SK-N-SH treated with all-trans-retinoic acid at 6 μM for 48 hours (cell line): ENCODE results near the gene CCDC102B.

ENCODE experiments used
- ATAC-seq: fragments of 200-7000 bp; cut with Tn5 transposase; 3 replicates; pipeline ENCODE4 v1.9.1; 2020; ENCODE audit warnings: mild to moderate bottlenecking, moderate library complexity
- ARNTL ChIP-seq: fragments of 450-650 bp; formaldehyde crosslinking; IDR thresholded peaks from 2 replicates; pipeline ENCODE4 v1.5.0; 2020; ENCODE audit warnings: low read depth, mild to moderate bottlenecking, moderate library complexity, borderline replicate concordance
- BACH2 ChIP-seq: fragments of 250-450 bp; sonication (Bioruptor Pico); IDR thresholded peaks from 2 replicates; pipeline ENCODE4 v1.9.0; 2021; ENCODE audit warnings: mild to moderate bottlenecking, borderline replicate concordance
- CSDC2 ChIP-seq: fragments of 250-450 bp; sonication (Bioruptor Pico); IDR thresholded peaks from 2 replicates; pipeline ENCODE4 v1.5.0; 2020; ENCODE audit warnings: mild to moderate bottlenecking, moderate library complexity
- CSRNP3 ChIP-seq: fragments of 250-450 bp; sonication (Bioruptor Pico); IDR thresholded peaks from 2 replicates; pipeline ENCODE4 v1.5.1; 2021; ENCODE audit warnings: mild to moderate bottlenecking, moderate library complexity
- ESRRG ChIP-seq: fragments of 250-450 bp; sonication (Bioruptor Pico); IDR thresholded peaks from 2 replicates; pipeline ENCODE4 v1.6.1; 2021; ENCODE audit warnings: mild to moderate bottlenecking
- GLIS3 ChIP-seq: fragments of 250-450 bp; sonication (Bioruptor Pico); IDR thresholded peaks from 2 replicates; pipeline ENCODE4 v1.5.0; 2020; ENCODE audit warnings: mild to moderate bottlenecking, moderate library complexity
- ISL1 ChIP-seq: fragments of 250-450 bp; sonication (Bioruptor Pico); IDR thresholded peaks from 2 replicates; pipeline ENCODE4 v2.1.2; 2022; ENCODE audit warnings: mild to moderate bottlenecking, moderate library complexity
- OSR1 ChIP-seq: fragments of 250-450 bp; sonication (Bioruptor Pico); IDR thresholded peaks from 2 replicates; pipeline ENCODE4 v1.8.0; 2022; ENCODE audit warnings: moderate library complexity, mild to moderate bottlenecking, inconsistent platforms
- PATZ1 ChIP-seq: fragments of 250-450 bp; sonication (Bioruptor Pico); IDR thresholded peaks from 2 replicates; pipeline ENCODE4 v1.8.0; 2020; ENCODE audit warnings: mild to moderate bottlenecking, moderate library complexity, borderline replicate concordance
- POU6F1 ChIP-seq: fragments of 250-450 bp; sonication (Bioruptor Pico); IDR thresholded peaks from 2 replicates; pipeline ENCODE4 v1.8.0; 2021; ENCODE audit warnings: low read depth, mild to moderate bottlenecking, moderate library complexity, borderline replicate concordance
- PPARA ChIP-seq: fragments of 250-450 bp; sonication (Bioruptor Pico); IDR thresholded peaks from 2 replicates; pipeline ENCODE4 v1.5.0; 2020; ENCODE audit warnings: mild to moderate bottlenecking, borderline replicate concordance
- RARB ChIP-seq: fragments of 250-450 bp; sonication (Bioruptor Pico); IDR thresholded peaks from 2 replicates; pipeline ENCODE4 v1.8.0; 2021; ENCODE audit warnings: mild to moderate bottlenecking, moderate library complexity
- SNAI2 ChIP-seq: fragments of 250-450 bp; sonication (Bioruptor Pico); IDR thresholded peaks from 2 replicates; pipeline ENCODE4 v1.5.0; 2020; ENCODE audit warnings: mild to moderate bottlenecking, moderate library complexity
- TCF4 ChIP-seq: fragments of 250-450 bp; sonication (Bioruptor Pico); IDR thresholded peaks from 2 replicates; pipeline ENCODE4 v1.8.0; 2021; ENCODE audit warnings: mild to moderate bottlenecking, moderate library complexity, borderline replicate concordance
- TOX ChIP-seq: fragments of 250-450 bp; sonication (Bioruptor Pico); IDR thresholded peaks from 2 replicates; pipeline ENCODE4 v1.8.0; 2021; ENCODE audit warnings: mild to moderate bottlenecking, moderate library complexity, borderline replicate concordance
- ZFP3 ChIP-seq: fragments of 250-450 bp; sonication (Bioruptor Pico); IDR thresholded peaks from 2 replicates; pipeline ENCODE4 v1.5.0; 2020; ENCODE audit warnings: mild to moderate bottlenecking, moderate library complexity
- ZFP30 ChIP-seq: fragments of 450-650 bp; formaldehyde crosslinking; IDR thresholded peaks from 2 replicates; pipeline ENCODE4 v1.5.0; 2022; ENCODE audit warnings: mild to moderate bottlenecking, moderate library complexity
- ZNF565 ChIP-seq: fragments of 450-650 bp; formaldehyde crosslinking; conservative IDR thresholded peaks from 2 replicates; pipeline ENCODE4 v1.5.0; 2020; ENCODE audit warnings: low read depth, mild to moderate bottlenecking, moderate library complexity
- ZNF70 ChIP-seq: fragments of 450-650 bp; formaldehyde crosslinking; IDR thresholded peaks from 2 replicates; pipeline ENCODE4 v1.5.0; 2020; ENCODE audit warnings: mild to moderate bottlenecking, moderate library complexity
- ZNF8 ChIP-seq: fragments of 450-650 bp; formaldehyde crosslinking; IDR thresholded peaks from 2 replicates; pipeline ENCODE4 v1.5.0; 2020; ENCODE audit warnings: mild to moderate bottlenecking, moderate library complexity
- TF ChIP-seq, protein P1 (sequence below): fragments of 250-450 bp; sonication (Bioruptor Pico); IDR thresholded peaks from 2 replicates; pipeline ENCODE4 v1.5.0; 2020; ENCODE audit warnings: mild to moderate bottlenecking, moderate library complexity

Gene CCDC102B

GRCh38 chr18:68759308-68759707, 38.6 kb upstream of the CCDC102B start:
- ATAC-seq: no peak
- no peak for TF ChIP-seq GLIS3 (CRISPR knock-in tag)
- TF ChIP-seq RARB (CRISPR knock-in tag): no peak
- TF ChIP-seq TOX (CRISPR knock-in tag): no peak
- no peak for TF ChIP-seq ZFP3 (CRISPR knock-in tag)
- TF ChIP-seq PPARA (CRISPR knock-in tag): no peak
- TF ChIP-seq ZNF8 (CRISPR knock-in tag): no peak
- TF ChIP-seq CSDC2: no peak

- ATAC-seq: no peak
- no peak for TF ChIP-seq BACH2 (CRISPR knock-in tag)
- no peak for TF ChIP-seq CSDC2
- TF ChIP-seq CSRNP3: no peak
- no peak for TF ChIP-seq SNAI2 (CRISPR knock-in tag)
- no peak for TF ChIP-seq TOX (CRISPR knock-in tag)
- no peak for TF ChIP-seq ZFP30
- no peak for TF ChIP-seq GLIS3 (CRISPR knock-in tag)
- no peak for TF ChIP-seq RARB (CRISPR knock-in tag)
- TF ChIP-seq ISL1 (CRISPR knock-in tag): no peak
- TF ChIP-seq ESRRG: no peak
Measured at GRCh38 chr18:68763083-68763482, 34.8 kb upstream of the CCDC102B start.

GRCh38 chr18:68764016-68764415, 33.9 kb upstream of the CCDC102B start:
- ATAC-seq: no peak
- TF ChIP-seq ZNF565 (CRISPR knock-in tag) (no peak), ZNF8 (CRISPR knock-in tag) (no peak), POU6F1 (CRISPR knock-in tag) (no peak)

- ATAC-seq: no peak
- TF ChIP-seq ZNF70: no peak
- TF ChIP-seq GLIS3 (CRISPR knock-in tag): no peak
- TF ChIP-seq, protein P1, sequence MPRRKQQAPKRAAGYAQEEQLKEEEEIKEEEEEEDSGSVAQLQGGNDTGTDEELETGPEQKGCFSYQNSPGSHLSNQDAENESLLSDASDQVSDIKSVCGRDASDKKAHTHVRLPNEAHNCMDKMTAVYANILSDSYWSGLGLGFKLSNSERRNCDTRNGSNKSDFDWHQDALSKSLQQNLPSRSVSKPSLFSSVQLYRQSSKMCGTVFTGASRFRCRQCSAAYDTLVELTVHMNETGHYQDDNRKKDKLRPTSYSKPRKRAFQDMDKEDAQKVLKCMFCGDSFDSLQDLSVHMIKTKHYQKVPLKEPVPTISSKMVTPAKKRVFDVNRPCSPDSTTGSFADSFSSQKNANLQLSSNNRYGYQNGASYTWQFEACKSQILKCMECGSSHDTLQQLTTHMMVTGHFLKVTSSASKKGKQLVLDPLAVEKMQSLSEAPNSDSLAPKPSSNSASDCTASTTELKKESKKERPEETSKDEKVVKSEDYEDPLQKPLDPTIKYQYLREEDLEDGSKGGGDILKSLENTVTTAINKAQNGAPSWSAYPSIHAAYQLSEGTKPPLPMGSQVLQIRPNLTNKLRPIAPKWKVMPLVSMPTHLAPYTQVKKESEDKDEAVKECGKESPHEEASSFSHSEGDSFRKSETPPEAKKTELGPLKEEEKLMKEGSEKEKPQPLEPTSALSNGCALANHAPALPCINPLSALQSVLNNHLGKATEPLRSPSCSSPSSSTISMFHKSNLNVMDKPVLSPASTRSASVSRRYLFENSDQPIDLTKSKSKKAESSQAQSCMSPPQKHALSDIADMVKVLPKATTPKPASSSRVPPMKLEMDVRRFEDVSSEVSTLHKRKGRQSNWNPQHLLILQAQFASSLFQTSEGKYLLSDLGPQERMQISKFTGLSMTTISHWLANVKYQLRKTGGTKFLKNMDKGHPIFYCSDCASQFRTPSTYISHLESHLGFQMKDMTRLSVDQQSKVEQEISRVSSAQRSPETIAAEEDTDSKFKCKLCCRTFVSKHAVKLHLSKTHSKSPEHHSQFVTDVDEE (CRISPR knock-in tag): no peak
- no peak for TF ChIP-seq PPARA (CRISPR knock-in tag)
- no peak for TF ChIP-seq CSRNP3
- no peak for TF ChIP-seq ARNTL (CRISPR knock-in tag)
- TF ChIP-seq ZFP3 (CRISPR knock-in tag): no peak
- no peak for TF ChIP-seq ZNF8 (CRISPR knock-in tag)
- no peak for TF ChIP-seq ISL1 (CRISPR knock-in tag)
- no peak for TF ChIP-seq CSDC2
- TF ChIP-seq TCF4 (CRISPR knock-in tag): no peak
- TF ChIP-seq TOX (CRISPR knock-in tag): no peak
- no peak for TF ChIP-seq PATZ1 (CRISPR knock-in tag)
- TF ChIP-seq OSR1 (CRISPR knock-in tag): no peak
- no peak for TF ChIP-seq RARB (CRISPR knock-in tag)
- no peak for TF ChIP-seq ZNF565 (CRISPR knock-in tag)
- TF ChIP-seq, all 23 proteins: peak for 0
Measured at GRCh38 chr18:68766433-68766832, 31.4 kb upstream of the CCDC102B start.
